CD1c-positive myeloid dendritic cell (primary cell): Measurements from ENCODE around the gene ORAI2.
A peak's percentile ranks its signal among the peaks of the same experiment; 100 is the strongest.
"Not testable (repeated sequence)": the region's sequence is repeated elsewhere in the genome, so short reads cannot be mapped to it uniquely, and the experiment has no call there.

Experiments used
- DNase-seq: peaks from one replicate; pipeline ENCODE4 v3.0.0-alpha.2; 2016; ENCODE audit errors: extremely low spot score

ORAI2 gene

DNA sequence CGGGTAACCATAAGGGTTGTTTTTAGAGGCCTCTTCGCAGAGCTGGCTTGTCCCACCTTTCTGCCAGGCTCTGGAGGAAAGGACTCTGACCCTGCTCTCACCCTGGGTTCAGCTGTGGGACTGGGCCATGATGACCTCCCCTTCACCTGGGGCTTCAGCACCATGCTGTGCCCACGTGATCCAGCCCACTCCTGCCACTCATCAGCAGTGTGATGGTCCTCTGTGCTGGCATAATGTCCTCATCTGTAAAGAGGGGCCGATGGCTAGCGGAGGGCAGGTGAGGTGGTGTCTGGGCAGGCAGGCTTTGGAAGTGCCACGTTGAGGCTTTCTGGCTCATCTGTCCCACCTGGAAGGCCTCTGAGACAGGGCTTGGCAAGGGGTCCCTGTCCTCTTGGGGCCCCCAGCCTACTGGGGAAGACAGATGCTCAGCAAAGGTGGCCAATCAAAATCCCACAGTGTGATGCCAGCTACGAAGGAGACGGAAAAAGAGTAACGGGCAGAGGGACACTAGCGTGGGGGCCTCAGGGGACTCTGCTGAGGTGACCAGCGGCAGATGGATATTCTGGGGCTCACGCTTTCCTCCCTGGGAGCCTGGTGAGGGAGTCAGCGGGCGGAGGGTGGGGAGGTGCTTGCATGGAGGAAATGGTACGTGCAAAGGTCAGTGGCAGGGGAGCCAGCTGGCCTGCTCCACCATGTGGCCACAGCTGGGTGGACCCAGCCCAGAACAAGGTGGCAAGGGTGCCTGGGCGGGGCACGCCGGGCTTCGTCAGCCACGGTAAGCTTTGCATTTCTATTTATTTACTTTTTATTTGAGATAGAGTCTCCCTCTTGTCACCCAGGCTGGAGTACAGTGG, 36.8 kb downstream of the ORAI2 start:
- no peak for DNase-seq

DNA sequence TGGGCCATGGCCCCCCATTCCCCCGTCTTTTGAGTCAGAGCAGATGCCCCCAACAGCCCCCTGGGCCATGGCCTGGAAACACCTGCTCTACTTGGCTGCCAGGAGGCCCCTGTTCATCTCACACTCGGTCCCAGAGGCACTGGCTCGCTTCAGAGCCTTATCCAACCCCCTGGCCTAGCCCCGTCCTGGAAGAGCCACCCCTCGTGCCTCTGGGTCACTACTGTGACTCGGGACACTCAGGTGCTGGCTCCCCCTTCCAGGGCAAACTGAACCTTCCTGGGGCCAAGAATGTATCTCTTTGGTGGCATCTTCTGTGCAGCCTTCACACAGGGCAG, 38.4 kb downstream of the ORAI2 start:
- DNase-seq, result no peak

GRCh38 chr7:102472126-102473041, 39.0 kb downstream of the ORAI2 start:
- DNase-seq, result no peak

- no peak for DNase-seq
Measured at GRCh38 chr7:102473271-102473991, 40.1 kb downstream of the ORAI2 start.

- not testable (repeated sequence) for DNase-seq
Measured at GRCh38 chr7:102474116-102474515, 40.7 kb downstream of the ORAI2 start.

- not testable (repeated sequence) for DNase-seq
Measured at GRCh38 chr7:102474736-102475435, 41.5 kb downstream of the ORAI2 start.

DNA sequence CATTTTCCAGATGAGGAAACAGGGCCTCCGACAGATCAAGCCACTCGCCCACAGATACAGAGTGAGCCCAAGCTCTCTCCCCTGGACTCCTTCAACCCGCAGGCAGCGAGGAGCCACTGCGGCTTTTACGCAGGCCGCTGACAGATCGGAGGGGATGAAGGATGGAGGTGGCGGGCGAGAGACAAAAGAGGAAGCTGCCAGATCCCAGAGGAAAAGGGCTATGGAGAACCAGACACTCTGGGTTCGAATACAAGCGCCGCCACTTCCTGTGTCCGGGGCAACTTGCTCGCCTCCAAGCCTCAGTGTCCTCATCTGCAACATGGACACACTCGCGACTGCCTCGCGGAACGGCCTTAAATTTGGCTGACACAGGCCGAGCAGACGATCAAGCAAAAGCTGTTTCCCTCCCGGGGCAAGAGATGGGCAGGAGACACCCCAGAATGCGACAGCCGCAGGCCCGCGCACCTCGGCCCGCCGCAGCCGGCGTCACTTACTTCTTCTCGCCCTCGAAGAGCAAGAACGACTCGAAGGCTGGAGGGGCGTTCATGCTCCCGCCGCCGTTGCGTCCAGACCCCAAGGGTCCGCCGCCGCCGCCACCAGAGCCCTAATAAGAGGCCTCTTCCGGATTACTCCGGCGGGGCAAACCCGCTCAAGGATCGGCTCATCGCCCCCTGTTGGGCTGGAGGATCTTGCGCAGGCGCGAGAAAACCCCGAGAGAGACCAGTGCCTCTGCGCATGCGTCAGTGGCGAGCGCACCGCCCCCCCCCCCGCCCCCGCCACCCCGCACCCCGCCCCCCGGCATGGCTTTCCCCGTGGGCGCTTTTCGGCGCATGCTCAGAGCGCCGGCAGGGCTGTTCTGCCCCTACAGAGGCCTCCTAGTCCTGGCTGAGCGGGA, 45.2 kb downstream of the ORAI2 start, which contains the start of gene POLR2J:
POLR2J (minus strand) TSS at position 609 of the 895 bp plus-strand sequence; CDS start at position 547, 62 bp downstream.
- DNase-seq, result peak; percentile 88

DNA sequence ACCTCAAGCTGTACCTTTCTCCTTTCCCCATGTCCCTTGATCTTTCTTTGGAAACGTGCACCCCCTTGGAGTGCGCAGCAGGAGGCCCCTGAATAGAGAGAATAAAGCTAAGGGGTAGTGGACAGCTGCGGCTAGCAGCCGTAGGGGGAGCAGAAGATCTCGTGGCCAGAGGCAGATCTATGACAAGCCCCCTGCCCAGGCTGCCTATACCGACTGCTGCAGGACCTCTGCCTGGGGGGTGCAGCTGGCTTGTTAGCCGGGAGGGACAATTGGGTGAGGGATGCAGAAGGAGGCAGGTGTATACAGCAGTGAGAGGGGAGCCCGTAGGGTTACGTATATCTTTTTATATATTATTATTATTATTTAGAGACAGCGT, 45.8 kb downstream of the ORAI2 start:
- not testable (repeated sequence) for DNase-seq

DNA sequence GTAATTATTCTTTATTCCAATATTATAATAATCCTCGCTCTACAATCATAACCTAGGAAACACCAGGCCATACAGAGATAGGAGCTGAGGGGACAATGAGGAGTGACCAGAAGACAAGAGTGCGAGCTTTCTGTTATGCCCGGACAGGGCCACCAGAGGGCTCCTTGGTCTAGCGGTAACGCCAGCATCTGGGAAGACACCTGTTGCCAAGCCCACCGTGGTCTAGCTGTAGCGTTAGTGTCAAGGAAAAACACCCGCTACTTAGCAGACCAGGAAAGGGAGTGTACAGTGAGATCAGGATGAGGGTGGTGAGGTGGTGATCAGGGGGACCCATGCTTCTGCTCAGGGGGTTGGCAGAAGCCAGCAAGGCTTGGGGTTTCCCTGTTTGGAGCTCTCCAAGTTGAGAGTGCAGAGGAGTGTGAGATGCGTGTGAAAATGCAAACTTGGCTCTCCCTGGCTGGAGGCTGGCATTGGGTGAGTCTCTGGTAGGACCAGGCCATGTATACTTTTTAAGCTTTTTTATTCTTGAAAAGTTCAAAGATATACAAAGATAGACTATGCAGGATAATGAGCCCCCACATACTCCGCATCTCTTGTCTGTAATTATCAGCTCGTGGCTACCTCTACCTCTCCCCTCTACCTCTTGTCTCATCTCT, 46.7 kb downstream of the ORAI2 start:
- not testable (repeated sequence) for DNase-seq

DNA sequence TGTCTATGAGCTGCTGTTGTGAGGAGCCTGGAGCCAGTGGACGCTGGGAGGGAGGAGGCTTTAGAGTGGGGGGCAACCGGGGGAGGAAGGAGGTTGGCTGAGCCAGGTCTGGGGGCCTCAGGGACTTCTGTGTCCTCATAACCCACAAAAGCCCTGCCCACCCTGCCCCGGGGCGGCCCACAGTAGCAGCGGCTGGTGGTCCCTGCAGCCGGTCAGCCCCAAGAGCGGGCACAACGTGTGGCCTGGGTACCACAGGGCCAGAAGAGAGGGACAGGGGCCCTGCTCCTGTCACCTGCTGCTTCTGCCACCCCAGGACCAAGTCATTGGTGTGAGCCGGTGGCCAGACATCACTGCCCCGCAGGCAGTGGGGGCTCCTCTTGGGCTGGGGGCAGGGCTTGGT, 48.6 kb downstream of the ORAI2 start:
- not testable (repeated sequence) for DNase-seq

DNA sequence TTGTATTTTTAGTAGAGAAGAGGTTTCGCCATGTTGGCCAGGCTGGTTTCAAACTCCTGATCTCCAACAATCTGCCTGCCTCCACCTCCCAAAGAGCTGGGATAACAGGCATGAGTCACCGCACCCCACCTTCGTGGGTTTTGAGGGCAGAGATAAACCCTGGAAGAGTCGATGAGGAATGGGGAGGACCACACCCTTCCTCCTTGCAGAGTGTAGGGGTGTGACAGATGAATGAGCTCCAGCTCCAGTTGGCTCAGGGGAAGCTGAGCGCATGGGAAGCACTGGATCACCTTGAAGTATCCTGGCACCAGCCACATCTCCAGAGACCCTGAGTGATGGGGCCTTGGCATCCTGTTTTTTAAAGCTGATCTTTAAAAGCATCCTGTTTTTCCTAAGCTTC, 50.9 kb downstream of the ORAI2 start:
- DNase-seq, result not testable (repeated sequence)

DNA sequence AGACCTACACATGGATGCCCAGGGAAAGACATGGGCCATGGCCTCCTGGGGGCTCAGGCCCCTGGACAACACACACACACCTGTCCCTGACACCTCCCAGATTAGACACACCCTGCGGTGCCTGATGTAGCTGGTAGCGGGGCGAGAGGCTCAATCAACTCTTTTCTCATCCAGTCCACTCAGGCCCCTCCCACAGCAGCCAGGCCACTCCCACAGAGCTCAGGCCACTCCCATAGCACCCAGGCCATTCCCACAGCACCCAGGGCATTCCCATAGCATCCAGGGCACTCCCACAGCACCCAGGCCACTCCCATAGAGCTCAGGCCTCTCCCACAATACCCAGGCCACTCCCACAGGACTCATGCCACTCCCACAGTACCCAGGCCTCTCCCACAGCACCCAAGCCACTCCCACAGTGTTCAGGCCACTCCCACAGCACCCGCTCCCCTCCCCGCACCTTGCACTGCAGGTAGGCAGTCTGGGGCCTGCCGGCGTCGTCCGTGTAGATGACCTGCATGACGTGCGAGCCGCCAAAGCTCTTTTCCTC, 57.2 kb downstream of the ORAI2 start:
- not testable (repeated sequence) for DNase-seq

- DNase-seq, result not testable (repeated sequence)
Measured at GRCh38 chr7:102493220-102493935, 60.0 kb downstream of the ORAI2 start.

DNA sequence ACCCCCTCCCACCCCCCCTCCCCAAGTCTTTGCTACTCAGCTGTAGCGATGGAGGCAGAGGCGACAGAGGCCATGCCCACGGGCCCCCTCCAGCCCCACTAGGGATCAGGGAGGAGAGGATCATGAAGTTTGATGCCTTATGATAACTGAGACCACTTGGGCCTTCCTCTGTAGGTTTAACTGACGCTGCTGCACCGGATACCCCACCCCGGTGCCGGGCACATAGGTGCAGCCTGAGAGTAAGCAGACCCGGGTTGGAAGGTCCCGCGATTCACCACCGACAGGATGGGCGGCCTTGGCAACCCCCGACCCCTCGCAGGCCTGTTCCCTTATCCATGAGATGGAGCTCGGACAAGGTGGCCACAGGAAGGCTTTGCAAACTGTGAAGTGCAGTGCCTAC, 60.7 kb downstream of the ORAI2 start:
- not testable (repeated sequence) for DNase-seq

DNA sequence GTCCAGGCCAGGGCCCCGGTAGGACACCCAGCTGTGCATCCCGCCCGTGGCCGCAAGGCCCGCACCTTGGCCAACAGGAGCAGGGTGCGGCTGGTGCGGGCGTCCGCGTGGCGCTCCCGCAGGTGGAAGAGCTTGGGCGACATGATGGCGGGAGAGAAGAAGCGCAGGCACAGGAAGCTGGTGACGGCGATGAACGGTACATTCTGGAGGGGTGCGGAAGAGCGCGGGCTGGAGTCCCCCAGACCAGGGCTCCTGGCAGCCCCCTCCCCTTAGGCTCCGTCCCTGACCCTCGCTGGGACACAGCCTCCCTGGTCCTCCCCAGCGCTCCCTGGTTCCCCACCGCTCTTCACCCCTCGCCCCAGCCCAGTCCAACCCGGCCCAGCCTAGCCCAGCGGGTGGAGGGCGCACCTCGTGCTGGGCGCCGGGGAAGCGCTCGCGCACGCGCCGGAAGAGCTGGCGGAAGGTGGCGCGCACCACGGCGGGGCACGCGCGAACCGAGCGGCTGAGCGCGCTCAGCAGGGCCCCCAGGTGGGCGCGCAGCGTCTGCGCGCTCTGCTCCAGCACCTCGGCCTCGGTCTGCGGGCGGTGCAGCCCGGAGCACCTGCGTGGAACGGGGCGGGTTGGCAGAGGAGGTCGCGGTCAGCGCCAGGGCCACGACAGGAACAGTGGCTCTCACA, 61.2 kb downstream of the ORAI2 start:
- not testable (repeated sequence) for DNase-seq

GRCh38 chr7:102496861-102497260, 63.5 kb downstream of the ORAI2 start:
- DNase-seq, result not testable (repeated sequence)

GRCh38 chr7:102497308-102497707, 63.9 kb downstream of the ORAI2 start:
- DNase-seq, result not testable (repeated sequence)

DNA sequence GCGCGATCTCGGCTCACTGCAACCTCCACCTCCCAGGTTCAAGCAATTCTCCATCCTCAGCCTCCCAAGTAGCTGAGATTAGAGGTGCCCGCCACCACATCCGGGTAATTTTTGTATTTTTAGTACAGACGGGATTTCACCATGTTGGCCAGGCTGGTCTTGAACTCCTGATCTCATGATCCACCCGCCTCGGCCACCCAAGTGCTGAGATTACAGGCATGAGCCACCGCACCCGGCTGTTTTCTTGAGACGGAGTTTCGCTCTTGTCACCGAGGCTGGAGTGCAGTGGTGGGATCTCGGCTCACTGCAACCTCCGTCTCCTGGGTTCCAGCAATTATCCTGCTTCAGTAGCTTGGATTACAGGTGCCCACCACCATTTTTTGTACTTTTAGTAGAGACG, 64.9 kb downstream of the ORAI2 start:
- DNase-seq, result not testable (repeated sequence)
